A549 (cell line): ENCODE measurements around the gene HIVEP3.

ENCODE experiments used
- CBX8 ChIP-seq: fragments of 200-600 bp; sonication (generic); IDR thresholded peaks from 2 replicates; pipeline ENCODE4 v1.6.1; 2016
- CTCF ChIP-seq: fragments of >200 bp; sonication (Bioruptor Twin); formaldehyde crosslinking; IDR thresholded peaks from 3 replicates; pipeline ENCODE4 v1.5.1; 2016
- POLR2A ChIP-seq: IDR thresholded peaks from 2 replicates; pipeline ENCODE4 v1.6.1; 2012; ENCODE audit warnings: mild to moderate bottlenecking, low read length
- RARB ChIP-seq: fragments of 250-450 bp; sonication (Bioruptor Pico); IDR thresholded peaks from 2 replicates; pipeline ENCODE4 v1.8.0; 2021; ENCODE audit warnings: mild to moderate bottlenecking, moderate library complexity
- USF2 ChIP-seq: fragments of 450-650 bp; IDR thresholded peaks from 2 replicates; pipeline ENCODE4 v1.6.1; 2014; ENCODE audit warnings: antibody characterized with exemption

- TF ChIP-seq POLR2A (no peak), CTCF (no peak), USF2 (no peak), RARB (CRISPR knock-in tag) (no peak), CBX8 (no peak)
These were observed 102.7 kb downstream of the HIVEP3 start for GRCh38 chr1:41816061-41816460.
